Activated CD8-positive, alpha-beta T cell treated with anti-CD3 and anti-CD28 coated beads for 36 hours (primary cell): Measurements from ENCODE around the gene MIA2. TPM values are rescaled to one million over a fixed set of nuclear protein-coding genes. Genes with fewer than 3 reads are reported as not detected.
"Not testable (repeated sequence)": the region's sequence is repeated elsewhere in the genome, so short reads cannot be mapped to it uniquely, and the experiment has no call there.

ENCODE experiments used
- ATAC-seq: fragments of 200-7000 bp; cut with Tn5 transposase; one replicate; pipeline ENCODE4 v1.10.0; 2021; ENCODE audit warnings: mild to moderate bottlenecking, moderate library complexity
- CTCF ChIA-PET: fragments of 350-600 bp; sonication (Branson Sonifier 250); formaldehyde crosslinking; loops from one replicate; lab custom pipeline; 2021; ENCODE audit warnings: antibody characterized with exemption; lab: Charles Lee
- POLR2A ChIA-PET: fragments of 350-600 bp; sonication (Branson Sonifier 250); formaldehyde crosslinking; loops from one replicate; lab custom pipeline; 2021; ENCODE audit warnings: antibody characterized with exemption; lab: Charles Lee
- DNase-seq: peaks from one replicate; pipeline ENCODE4 v3.0.0-alpha.2; 2020
- H3K27ac Mint-ChIP-seq: one replicate; pipeline ENCODE4 v1.8.0; 2021; ENCODE audit warnings: mild to moderate bottlenecking, mixed read lengths
- H3K27me3 Mint-ChIP-seq: one replicate; pipeline ENCODE4 v1.8.0; 2021; ENCODE audit warnings: mixed read lengths
- H3K36me3 Mint-ChIP-seq: one replicate; pipeline ENCODE4 v1.8.0; 2021; ENCODE audit warnings: low read depth, mixed read lengths
- H3K4me1 Mint-ChIP-seq: one replicate; pipeline ENCODE4 v1.8.0; 2021; ENCODE audit warnings: low read depth, mixed read lengths
- H3K4me3 Mint-ChIP-seq: one replicate; pipeline ENCODE4 v1.8.0; 2021; ENCODE audit warnings: mild to moderate bottlenecking, moderate library complexity, mixed read lengths
- H3K9me3 Mint-ChIP-seq: one replicate; pipeline ENCODE4 v1.8.0; 2021; ENCODE audit warnings: mixed read lengths
- intact Hi-C: fragments of 100-400 bp; cut with micrococcal nuclease; formaldehyde crosslinking; loops from one replicate; pipeline ENCODE4 v1.10.0; 2022
- total RNA-seq, 2 experiments: library from RNA; stranded (reverse); gene quantifications; one replicate each; pipeline ENCODE4 v1.2.3, GENCODE V29; 2021
- TF ChIP-seq, protein P1 (sequence below): fragments of 200-600 bp; IDR thresholded peaks from one replicate; pipeline ENCODE4 v1.8.0; 2022; ENCODE audit warnings: antibody characterized with exemption, mild to moderate bottlenecking

The MIA2 gene
- total RNA-seq, 2 experiments from 2014 or later = 17.6 to 18.3 TPM

DNA sequence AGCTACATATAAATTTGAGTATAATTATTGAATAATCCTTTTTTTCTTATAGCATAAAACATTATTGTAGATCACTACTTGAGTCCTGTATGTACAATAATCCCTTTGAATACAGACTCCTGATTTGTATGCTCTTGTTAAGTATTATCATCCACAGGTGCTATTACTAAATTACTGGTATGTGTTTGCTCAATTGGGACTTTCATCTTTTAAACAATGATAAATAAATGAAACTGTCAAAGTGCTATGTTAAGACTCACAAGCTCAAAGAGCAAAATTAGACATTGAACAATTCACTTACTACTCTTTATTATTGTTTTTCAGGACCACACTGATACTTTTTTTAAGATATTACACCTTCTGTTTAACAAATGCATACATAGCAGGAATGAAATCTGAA is 17.8 kb downstream of the MIA2 start:
- peaks cover 2% of the 10 kb centered on the region for H3K27me3 Mint-ChIP-seq
- H3K9me3 Mint-ChIP-seq = no peaks in the 10 kb centered on the region
- TF ChIP-seq, protein P1, sequence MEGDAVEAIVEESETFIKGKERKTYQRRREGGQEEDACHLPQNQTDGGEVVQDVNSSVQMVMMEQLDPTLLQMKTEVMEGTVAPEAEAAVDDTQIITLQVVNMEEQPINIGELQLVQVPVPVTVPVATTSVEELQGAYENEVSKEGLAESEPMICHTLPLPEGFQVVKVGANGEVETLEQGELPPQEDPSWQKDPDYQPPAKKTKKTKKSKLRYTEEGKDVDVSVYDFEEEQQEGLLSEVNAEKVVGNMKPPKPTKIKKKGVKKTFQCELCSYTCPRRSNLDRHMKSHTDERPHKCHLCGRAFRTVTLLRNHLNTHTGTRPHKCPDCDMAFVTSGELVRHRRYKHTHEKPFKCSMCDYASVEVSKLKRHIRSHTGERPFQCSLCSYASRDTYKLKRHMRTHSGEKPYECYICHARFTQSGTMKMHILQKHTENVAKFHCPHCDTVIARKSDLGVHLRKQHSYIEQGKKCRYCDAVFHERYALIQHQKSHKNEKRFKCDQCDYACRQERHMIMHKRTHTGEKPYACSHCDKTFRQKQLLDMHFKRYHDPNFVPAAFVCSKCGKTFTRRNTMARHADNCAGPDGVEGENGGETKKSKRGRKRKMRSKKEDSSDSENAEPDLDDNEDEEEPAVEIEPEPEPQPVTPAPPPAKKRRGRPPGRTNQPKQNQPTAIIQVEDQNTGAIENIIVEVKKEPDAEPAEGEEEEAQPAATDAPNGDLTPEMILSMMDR = no peak
- ChIA-PET CTCF (interaction anchor here (0.5 kb wide), 1 partner anchor 152 kb away, joined by 4 read pairs; no protein-coding TSS in a partner anchor), POLR2A (interaction anchor here (0.6 kb wide), 1 partner anchor 72 kb away, joined by 4 read pairs; no protein-coding TSS in a partner anchor)
- H3K4me1 Mint-ChIP-seq = peaks cover 5% of the 10 kb centered on the region
- H3K27ac Mint-ChIP-seq = no peak overlapping the region
- H3K4me3 Mint-ChIP-seq = no peak overlapping the region
- no peaks in the 10 kb centered on the region for H3K36me3 Mint-ChIP-seq
- no peak for DNase-seq
- intact Hi-C loops = no loop called here
- no peak for ATAC-seq

DNA sequence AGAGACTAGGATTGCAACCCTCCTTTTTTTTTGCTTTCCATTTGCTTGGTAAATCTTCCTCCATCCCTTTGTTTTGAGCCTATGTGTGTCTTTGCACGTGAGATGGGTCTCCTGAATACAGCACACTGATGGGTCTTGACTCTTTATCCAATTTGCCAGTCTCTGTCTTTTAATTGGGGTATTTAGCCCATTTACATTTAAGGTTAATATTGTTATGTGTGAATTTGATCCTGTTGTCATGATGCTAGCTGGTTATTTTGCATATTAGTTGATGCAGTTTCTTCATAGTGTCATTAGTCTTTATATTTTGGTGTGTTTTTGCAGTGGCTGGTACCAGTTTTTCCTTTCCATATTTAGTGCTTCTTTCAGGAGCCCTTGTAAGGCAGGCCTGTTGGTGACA is 23.7 kb downstream of the MIA2 start:
- not testable (repeated sequence) for H3K27ac Mint-ChIP-seq

DNA sequence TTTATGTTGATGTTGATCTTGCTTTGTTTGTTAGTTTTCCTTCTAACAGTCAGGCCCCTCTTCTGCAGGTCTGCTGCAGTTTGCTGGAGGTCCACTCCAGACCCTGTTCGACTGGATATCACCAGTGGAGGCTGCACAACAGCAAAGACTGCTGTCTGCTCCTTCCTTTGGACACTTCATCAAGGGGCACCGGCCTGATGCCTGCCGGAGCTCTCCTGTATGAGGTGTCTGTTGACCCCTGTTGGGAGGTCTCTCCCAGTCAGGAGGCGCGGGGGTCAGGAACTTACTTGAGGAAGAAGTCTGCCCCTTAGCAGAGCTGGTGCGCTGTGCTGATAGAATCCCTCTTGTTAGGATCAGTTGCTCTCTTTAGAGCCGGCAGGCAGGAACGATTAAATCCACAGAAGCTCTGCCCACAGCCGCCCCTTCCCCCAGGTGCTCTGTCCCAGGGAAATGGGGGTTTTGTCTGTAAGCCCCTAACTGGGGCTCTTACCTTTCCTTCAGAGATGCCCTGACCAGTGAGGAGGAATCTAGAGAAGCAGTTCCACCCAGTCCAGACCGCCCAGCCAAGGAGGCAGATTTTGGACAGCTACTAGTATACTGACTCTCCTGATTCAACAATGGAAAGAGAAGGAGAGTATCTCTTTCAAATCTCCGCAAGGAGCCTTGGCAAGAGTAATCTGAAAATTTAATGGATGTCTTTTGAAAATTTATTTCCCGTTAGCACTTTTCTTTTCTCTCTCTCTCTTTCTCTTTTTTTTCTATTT is 25.2 kb downstream of the MIA2 start:
- DNase-seq (no peak), ATAC-seq (no peak)
- no peak overlapping the region for H3K27ac Mint-ChIP-seq
- ChIA-PET POLR2A (interaction anchor here (1.2 kb wide), 1 partner anchor 77 kb away, joined by 3 read pairs; no protein-coding TSS in a partner anchor), CTCF (no interaction called here)
- peaks cover 2% of the 10 kb centered on the region for H3K36me3 Mint-ChIP-seq
- no peak overlapping the region for H3K4me3 Mint-ChIP-seq
- intact Hi-C loops = no loop called here
- TF ChIP-seq, protein P1 = no peak
- no peaks in the 10 kb centered on the region for H3K27me3 Mint-ChIP-seq
- H3K4me1 Mint-ChIP-seq = peaks cover 8% of the 10 kb centered on the region
- peaks cover 13% of the 10 kb centered on the region for H3K9me3 Mint-ChIP-seq

More for the DNA sequence above, 23.7 kb downstream of the MIA2 start:
- H3K36me3 Mint-ChIP-seq, ATAC-seq, DNase-seq, H3K4me1 Mint-ChIP-seq, H3K27me3 Mint-ChIP-seq, H3K4me3 Mint-ChIP-seq, intact Hi-C loops: not testable (repeated sequence)
- ChIA-PET CTCF (interaction anchor here (1.0 kb wide), 1 partner anchor 51 kb away, joined by 3 read pairs; no protein-coding TSS in a partner anchor), POLR2A (interaction anchor here (1.5 kb wide), 1 partner anchor 10 kb away, joined by 5 read pairs; no protein-coding TSS in a partner anchor)
- H3K9me3 Mint-ChIP-seq = peaks cover 11% of the 10 kb centered on the region

DNA sequence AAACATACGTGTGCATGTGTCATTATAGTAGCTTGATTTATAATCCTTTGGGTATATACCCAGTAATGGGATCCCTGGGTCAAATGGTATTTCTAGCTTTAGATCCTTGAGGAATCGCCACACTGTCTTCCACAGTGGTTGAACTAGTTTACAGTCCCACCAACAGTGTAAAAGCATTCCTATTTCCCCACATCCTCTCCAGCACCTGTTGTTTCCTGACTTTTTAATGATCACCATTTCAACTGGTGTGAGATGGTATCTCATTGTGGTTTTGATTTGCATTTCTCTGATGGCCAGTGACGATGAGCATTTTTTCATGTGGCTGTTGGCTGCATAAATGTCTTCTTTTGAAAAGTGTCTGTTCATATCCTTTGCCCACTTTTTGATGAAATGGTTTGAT is 26.4 kb downstream of the MIA2 start:
- CTCF ChIA-PET, H3K4me3 Mint-ChIP-seq, ATAC-seq, H3K27me3 Mint-ChIP-seq, DNase-seq, H3K36me3 Mint-ChIP-seq, H3K27ac Mint-ChIP-seq, POLR2A ChIA-PET: not testable (repeated sequence)
- Mint-ChIP-seq H3K9me3 (peaks cover 13% of the 10 kb centered on the region), H3K4me1 (peaks cover 10% of the 10 kb centered on the region)
- intact Hi-C loops = loop anchor here (10.0 kb wide), 1 partner anchor 85 kb away; the partner anchor contains the start of genes PNN and TRAPPC6B

DNA sequence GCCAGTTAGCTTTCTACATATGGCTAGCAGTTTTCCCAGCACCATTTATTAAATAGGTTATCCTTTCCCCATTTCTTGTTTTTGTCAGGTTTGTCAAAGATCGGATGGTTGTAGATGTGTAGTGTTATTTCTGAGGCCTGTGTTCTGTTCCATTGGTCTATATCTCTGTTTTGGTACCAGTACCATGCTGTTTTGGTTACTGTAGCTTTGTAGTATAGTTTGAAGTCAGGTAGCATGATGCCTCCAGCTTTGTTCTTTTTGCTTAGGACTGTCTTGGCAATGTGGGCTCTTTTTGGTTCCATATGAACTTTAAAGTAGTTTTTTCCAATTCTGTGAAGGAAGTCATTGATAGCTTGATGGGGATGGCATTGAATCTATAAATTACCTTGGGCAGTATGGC is 28.5 kb downstream of the MIA2 start:
- H3K27ac Mint-ChIP-seq, POLR2A ChIA-PET, H3K4me3 Mint-ChIP-seq, ATAC-seq, DNase-seq, H3K36me3 Mint-ChIP-seq, CTCF ChIA-PET, H3K27me3 Mint-ChIP-seq: not testable (repeated sequence)
- Mint-ChIP-seq H3K4me1 (peaks cover 11% of the 10 kb centered on the region), H3K9me3 (peaks cover 13% of the 10 kb centered on the region)
- intact Hi-C loops = loop anchor here (10.0 kb wide), 1 partner anchor 87 kb away; the partner anchor contains the start of genes PNN and TRAPPC6B

DNA sequence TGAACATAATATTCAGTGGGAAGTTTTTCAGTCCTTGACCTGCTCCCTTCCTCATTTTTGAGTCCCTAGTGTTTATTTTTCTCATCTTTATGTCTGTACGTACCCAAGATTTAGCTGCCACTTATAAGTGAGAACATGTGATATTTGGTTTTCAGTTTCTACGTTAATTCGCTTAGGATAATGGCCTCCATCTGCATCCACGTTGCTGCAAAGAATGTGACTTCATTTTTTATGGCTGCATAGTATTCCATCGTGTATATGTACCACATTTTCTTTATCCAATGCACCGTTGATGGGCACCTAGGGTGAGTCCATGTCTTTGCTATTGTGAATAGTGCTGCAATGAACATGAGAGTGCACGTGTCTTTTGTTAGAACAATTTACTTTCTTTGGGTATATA is 30.3 kb downstream of the MIA2 start:
- Mint-ChIP-seq H3K9me3 (peaks cover 2% of the 10 kb centered on the region), H3K4me1 (peaks cover 17% of the 10 kb centered on the region), H3K27ac (no peak overlapping the region), H3K4me3 (no peak overlapping the region), H3K27me3 (no peaks in the 10 kb centered on the region), H3K36me3 (no peaks in the 10 kb centered on the region)
- DNase-seq = no peak
- intact Hi-C loops = loop anchor here (10.0 kb wide), 1 partner anchor 89 kb away; the partner anchor contains the start of genes PNN and TRAPPC6B
- CTCF ChIA-PET = no interaction called here
- no peak for ATAC-seq
- TF ChIP-seq, protein P1 = no peak
- POLR2A ChIA-PET = no interaction called here
